LNCAP (cell line): Measurements from ENCODE around the gene RERE.

Experiments
- TF ChIP-seq, protein P1 (sequence below): fragments of 450-650 bp; IDR thresholded peaks from 2 replicates; pipeline ENCODE4 v1.5.1; 2017; ENCODE audit warnings: mild to moderate bottlenecking

Gene RERE

DNA sequence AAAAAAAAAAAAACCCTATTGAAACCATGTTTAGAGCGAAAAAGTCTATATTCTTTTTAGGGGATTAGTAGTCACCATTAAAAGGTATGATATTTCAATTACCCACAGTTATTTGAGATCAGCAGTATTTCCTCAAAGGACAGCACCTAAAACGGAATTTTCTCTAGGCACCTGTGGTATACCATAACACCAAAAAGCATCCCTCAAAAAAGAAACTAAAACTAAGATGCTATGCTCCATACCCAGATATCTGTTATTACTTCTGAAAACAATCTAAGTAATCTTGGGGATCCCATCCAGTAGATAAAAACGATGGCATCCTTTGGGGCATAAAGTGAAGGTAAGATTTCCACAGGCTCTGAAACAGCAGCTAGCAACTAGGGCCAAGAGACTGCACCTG, 89.0 kb downstream of the RERE start:
- TF ChIP-seq, protein P1, sequence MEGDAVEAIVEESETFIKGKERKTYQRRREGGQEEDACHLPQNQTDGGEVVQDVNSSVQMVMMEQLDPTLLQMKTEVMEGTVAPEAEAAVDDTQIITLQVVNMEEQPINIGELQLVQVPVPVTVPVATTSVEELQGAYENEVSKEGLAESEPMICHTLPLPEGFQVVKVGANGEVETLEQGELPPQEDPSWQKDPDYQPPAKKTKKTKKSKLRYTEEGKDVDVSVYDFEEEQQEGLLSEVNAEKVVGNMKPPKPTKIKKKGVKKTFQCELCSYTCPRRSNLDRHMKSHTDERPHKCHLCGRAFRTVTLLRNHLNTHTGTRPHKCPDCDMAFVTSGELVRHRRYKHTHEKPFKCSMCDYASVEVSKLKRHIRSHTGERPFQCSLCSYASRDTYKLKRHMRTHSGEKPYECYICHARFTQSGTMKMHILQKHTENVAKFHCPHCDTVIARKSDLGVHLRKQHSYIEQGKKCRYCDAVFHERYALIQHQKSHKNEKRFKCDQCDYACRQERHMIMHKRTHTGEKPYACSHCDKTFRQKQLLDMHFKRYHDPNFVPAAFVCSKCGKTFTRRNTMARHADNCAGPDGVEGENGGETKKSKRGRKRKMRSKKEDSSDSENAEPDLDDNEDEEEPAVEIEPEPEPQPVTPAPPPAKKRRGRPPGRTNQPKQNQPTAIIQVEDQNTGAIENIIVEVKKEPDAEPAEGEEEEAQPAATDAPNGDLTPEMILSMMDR, result no peak

DNA sequence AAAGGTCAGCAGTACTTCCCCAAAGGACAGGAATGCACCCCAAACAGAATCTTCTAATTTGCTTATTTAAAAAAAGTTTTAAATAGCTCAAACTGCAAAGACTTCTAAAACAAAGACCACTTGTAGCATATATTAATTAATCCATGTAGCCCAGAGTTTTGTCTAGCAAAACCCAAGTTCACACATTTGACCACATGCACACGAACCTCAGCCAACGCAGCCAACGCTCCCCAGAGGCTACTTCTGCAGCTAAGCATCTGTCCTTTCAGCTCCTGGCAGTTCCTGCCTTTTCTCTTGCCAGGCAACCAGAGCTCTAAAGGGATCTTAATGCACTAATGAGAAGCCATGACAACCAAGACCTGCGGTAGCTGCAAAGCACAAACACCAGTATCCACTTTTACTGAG, 89.6 kb downstream of the RERE start:
- TF ChIP-seq, protein P1, result no peak

DNA sequence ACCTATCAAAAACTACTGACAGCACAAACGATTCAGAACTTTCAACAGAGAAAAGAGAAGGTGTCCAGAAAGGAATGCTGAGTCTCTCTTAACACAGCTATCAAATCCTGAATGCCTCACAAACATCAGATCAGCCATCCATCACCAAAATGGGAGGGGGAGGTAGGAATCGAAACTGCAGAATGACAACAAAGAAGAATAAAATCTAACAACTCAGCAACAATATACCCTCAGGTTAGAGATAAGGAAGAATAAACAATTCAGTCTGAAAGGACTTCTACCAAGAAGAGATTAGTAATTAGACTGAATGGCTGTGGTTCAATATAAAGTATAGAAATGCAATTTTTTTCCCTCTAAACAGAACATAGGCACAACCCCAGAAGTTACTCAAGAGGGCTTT, 94.4 kb downstream of the RERE start:
- TF ChIP-seq, protein P1, result no peak

DNA sequence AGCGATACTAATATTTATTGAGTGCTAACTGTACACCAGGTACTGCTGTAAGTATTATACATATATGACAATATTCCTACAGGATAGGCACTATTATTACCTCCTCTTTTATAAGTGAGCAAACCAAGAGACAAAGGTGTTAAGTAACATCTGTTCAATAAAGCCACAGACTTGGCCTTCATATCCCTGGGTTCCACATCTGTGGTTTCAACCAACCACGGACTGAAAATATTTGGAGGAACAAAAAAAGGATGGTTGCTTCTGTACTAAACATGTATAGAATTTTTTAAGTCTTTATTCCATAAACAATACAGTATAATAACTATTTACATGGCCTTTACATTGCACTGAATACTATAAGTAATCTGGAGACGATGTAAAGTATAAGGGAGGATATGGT, 95.1 kb downstream of the RERE start:
- TF ChIP-seq, protein P1, result no peak

DNA sequence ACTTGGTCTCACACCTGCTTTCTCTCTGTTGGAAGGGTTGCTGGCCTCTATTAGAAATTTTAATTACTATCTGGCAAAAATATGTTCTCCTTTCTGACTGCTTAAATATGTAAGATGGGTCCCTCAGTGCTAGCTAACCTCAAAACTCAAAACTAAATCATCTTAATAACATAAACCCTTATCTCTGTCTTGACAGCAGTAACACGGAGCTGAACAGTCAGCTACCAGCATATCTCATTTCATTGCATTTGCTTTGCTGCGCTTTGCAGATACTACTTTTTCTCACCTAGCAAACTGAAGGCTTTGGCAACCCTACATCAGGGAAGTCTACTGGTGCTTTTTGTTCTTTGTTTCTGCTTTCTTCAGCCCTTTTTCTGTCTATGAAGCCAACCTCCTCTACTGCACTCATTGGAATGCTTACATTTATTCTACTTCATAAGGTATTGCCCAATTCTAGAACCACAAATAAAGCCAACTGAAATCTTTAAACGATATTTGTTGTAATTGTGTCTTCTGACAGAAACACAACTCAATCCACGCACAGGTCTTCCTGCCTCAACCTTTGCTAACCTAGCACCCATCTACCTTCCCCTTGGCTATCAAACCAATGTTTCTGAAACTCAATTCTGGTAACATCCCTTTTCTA, 95.6 kb downstream of the RERE start:
- TF ChIP-seq, protein P1, result no peak

DNA sequence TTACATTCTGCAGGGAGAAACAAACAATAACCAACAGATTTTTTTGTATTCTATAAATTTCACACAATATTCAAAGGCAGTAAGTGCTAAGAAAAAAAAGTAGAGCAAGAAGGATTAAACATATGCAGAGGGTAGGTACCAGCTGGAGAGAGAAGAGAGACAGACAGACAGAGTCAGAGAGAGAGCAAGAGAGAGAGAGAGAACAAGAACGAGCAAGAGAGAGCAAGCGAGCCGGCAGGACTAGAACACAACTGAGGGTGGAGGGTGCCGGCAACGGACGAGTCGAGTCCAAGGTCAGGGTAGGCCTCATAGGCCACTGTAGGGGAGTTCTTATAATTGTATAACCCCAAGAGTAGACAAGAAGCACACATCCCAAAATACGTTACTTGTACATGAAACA, 97.1 kb downstream of the RERE start:
- TF ChIP-seq, protein P1, result no peak

DNA sequence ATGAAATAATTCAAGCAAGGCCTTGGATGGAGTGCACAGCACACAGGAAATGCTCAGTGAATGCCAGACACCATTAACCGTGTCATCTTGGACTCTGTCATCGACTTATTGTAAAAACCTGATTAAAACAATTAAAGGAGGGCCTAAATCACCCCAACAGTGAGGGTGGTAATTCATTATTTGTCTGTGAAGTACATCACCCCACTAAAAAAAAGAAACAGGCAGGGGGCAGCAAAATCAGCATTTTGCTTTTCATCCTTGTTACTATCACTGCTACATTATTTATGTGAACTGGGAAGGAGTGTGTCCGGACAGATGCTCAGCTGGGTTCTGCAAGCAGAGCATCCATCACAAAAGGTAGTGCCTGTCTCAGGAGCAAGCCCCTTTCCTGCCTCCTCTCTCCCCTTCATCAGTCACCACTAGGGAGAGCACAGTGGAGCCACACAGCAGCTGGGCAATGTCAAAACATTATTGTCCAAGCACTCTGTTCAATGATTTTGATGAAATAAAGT, 98.5 kb downstream of the RERE start:
- TF ChIP-seq, protein P1, result peak; percentile 32; the same call in 1 of the 2 replicates

DNA sequence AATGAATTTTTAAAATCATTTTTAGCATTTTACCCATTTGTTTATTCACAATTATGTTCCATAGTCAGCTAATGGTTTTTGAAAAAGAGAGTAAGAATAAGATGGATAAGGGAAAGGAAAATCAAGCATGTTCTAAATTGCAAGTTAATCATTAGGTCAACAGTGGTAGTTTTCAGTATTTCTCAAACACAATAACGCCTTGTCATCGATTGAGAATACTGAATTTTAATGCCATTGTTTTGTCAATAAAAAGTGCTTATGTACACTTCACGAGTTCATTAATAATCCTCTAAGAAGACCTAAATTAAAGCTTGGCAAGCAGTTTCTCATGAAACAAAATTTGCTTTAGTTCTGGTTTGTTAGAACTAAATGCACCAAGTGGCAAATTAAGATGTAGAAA, 100.3 kb downstream of the RERE start:
- TF ChIP-seq, protein P1, result no peak
